Daoy (cell line): ENCODE results near the gene SLC27A3. TPM values are rescaled to one million over a fixed set of nuclear protein-coding genes. Genes with fewer than 3 reads are reported as not detected.

Experiments used
- DNase-seq: peaks from one replicate; pipeline ENCODE4 v3.0.0-alpha.2; 2015; ENCODE audit warnings: low read depth
- total RNA-seq: library from RNA; depleted of rRNA; stranded (reverse); fragments of >200 nt; shearing (Covaris generic); gene quantifications from 2 replicates; pipeline ENCODE4 v1.2.3, GENCODE V29; 2014; rRNA removed

Gene SLC27A3
- total RNA-seq, 1 experiment from 2014 or later = 3.3 TPM

- no peak for DNase-seq
Observed at GRCh38 chr1:153798468-153798780, 23.2 kb downstream of the SLC27A3 start.

- no peak for DNase-seq
Observed at GRCh38 chr1:153799016-153799415, 23.8 kb downstream of the SLC27A3 start.

GRCh38 chr1:153799566-153800465 is 24.6 kb downstream of the SLC27A3 start:
- no peak for DNase-seq

- no peak for DNase-seq
Observed at GRCh38 chr1:153800516-153800915, 25.3 kb downstream of the SLC27A3 start.

- DNase-seq = no peak
Observed at GRCh38 chr1:153801028-153801625, 25.9 kb downstream of the SLC27A3 start.

- no peak for DNase-seq
Observed at GRCh38 chr1:153801786-153802697, 26.8 kb downstream of the SLC27A3 start.

- no peak for DNase-seq
Observed at GRCh38 chr1:153803470-153804056, 28.4 kb downstream of the SLC27A3 start.

- no peak for DNase-seq
Observed at GRCh38 chr1:153804112-153804511, 28.9 kb downstream of the SLC27A3 start.

- peak; percentile 76 for DNase-seq
Observed at GRCh38 chr1:153805042-153805745, 30.0 kb downstream of the SLC27A3 start.

- no peak for DNase-seq
Observed at GRCh38 chr1:153805886-153806719, 30.9 kb downstream of the SLC27A3 start.

- DNase-seq = no peak
Observed at GRCh38 chr1:153816283-153816889, 41.2 kb downstream of the SLC27A3 start.

- no peak for DNase-seq
Observed at GRCh38 chr1:153818876-153819275, 43.7 kb downstream of the SLC27A3 start.

GRCh38 chr1:153827168-153827964 is 52.2 kb downstream of the SLC27A3 start:
- no peak for DNase-seq

Other genes starting within 250 kb of the SLC27A3 start
- gene S100A6, start 239.4 kb upstream of the SLC27A3 start, total RNA-seq = 428 and 491 TPM in 2 replicates
- 0.34 TPM in 1 of 2 replicates, not detected in the other for gene S100A5, start 234.5 kb upstream of the SLC27A3 start, total RNA-seq
- 15.7 and 20.6 TPM in 2 replicates for gene S100A4, start 229.6 kb upstream of the SLC27A3 start, total RNA-seq
- 9.0 and 12.2 TPM in 2 replicates for gene S100A3, start 226.1 kb upstream of the SLC27A3 start, total RNA-seq
- gene S100A2, start 209.6 kb upstream of the SLC27A3 start, total RNA-seq = 86.8 and 88.6 TPM in 2 replicates
- gene S100A16, start 162.3 kb upstream of the SLC27A3 start, total RNA-seq = 131 and 135 TPM in 2 replicates
- gene S100A14, start 159.1 kb upstream of the SLC27A3 start, total RNA-seq = not detected in 2 replicates
- gene S100A13, start 147.9 kb upstream of the SLC27A3 start, total RNA-seq = 126 and 201 TPM in 2 replicates
- 0.40 TPM in 1 of 2 replicates, not detected in the other for gene S100A1, start 147.0 kb upstream of the SLC27A3 start, total RNA-seq
- gene CHTOP, start 141.3 kb upstream of the SLC27A3 start, total RNA-seq = 36.2 and 43.0 TPM in 2 replicates
- gene SNAPIN, start 116.7 kb upstream of the SLC27A3 start, total RNA-seq = 45.0 and 58.5 TPM in 2 replicates
- gene ILF2, start 104.4 kb upstream of the SLC27A3 start, total RNA-seq = 617 and 629 TPM in 2 replicates
- gene NPR1, start 96.7 kb upstream of the SLC27A3 start, total RNA-seq = not detected in 2 replicates
- gene INTS3, start 47.4 kb upstream of the SLC27A3 start, total RNA-seq = 31.0 and 34.6 TPM in 2 replicates
- 3.9 and 6.0 TPM in 2 replicates for gene GATAD2B, start 147.6 kb downstream of the SLC27A3 start, total RNA-seq
- 6.5 and 6.6 TPM in 2 replicates for gene DENND4B, start 171.3 kb downstream of the SLC27A3 start, total RNA-seq
- 7.2 and 10.1 TPM in 2 replicates for gene CRTC2, start 183.2 kb downstream of the SLC27A3 start, total RNA-seq
- 127 and 130 TPM in 2 replicates for gene SLC39A1, start 188.1 kb downstream of the SLC27A3 start, total RNA-seq
- gene CREB3L4, start 192.5 kb downstream of the SLC27A3 start, total RNA-seq = 3.5 and 5.0 TPM in 2 replicates
- gene JTB, start 202.3 kb downstream of the SLC27A3 start, total RNA-seq = 216 and 291 TPM in 2 replicates
- 56.3 and 59.5 TPM in 2 replicates for gene RAB13, start 210.9 kb downstream of the SLC27A3 start, total RNA-seq
- 1,654 and 2,786 TPM in 2 replicates for gene RPS27, start 215.4 kb downstream of the SLC27A3 start, total RNA-seq